Hematopoietic multipotent progenitor cell treated with erythropoietin and hydrocortisone succinate and interleukin-3 and kit ligand, for 4 days (in vitro differentiated cells): ENCODE data around the gene ITIH4.

ENCODE experiments used
- DNase-seq: peaks from one replicate; pipeline ENCODE4 v3.0.0-alpha.2; 2015

Gene ITIH4

GRCh38 chr3:52847726-52848125 lies 17.3 kb upstream of the ITIH4 start:
- no peak for DNase-seq

- no peak for DNase-seq
Measured at GRCh38 chr3:52847241-52847640, 16.8 kb upstream of the ITIH4 start.

- no peak for DNase-seq
Measured at GRCh38 chr3:52846432-52846965, 16.0 kb upstream of the ITIH4 start.

- no peak for DNase-seq
Measured at GRCh38 chr3:52845691-52846431, 15.4 kb upstream of the ITIH4 start.

GRCh38 chr3:52845157-52845556 lies 14.7 kb upstream of the ITIH4 start:
- no peak for DNase-seq

- DNase-seq, result no peak
Measured at GRCh38 chr3:52844290-52844975, 14.0 kb upstream of the ITIH4 start.

GRCh38 chr3:52843881-52844280 lies 13.4 kb upstream of the ITIH4 start:
- DNase-seq, result no peak

GRCh38 chr3:52843108-52843865 lies 12.8 kb upstream of the ITIH4 start:
- no peak for DNase-seq

- DNase-seq, result no peak
Measured at GRCh38 chr3:52842424-52842823, 12.0 kb upstream of the ITIH4 start.

- no peak for DNase-seq
Measured at GRCh38 chr3:52841981-52842340, 11.5 kb upstream of the ITIH4 start.

- no peak for DNase-seq
Measured at GRCh38 chr3:52841211-52841980, 10.9 kb upstream of the ITIH4 start.

- no peak for DNase-seq
Measured at GRCh38 chr3:52839892-52840545, 9.5 kb upstream of the ITIH4 start.

- no peak for DNase-seq
Measured at GRCh38 chr3:52839268-52839575, 8.8 kb upstream of the ITIH4 start.

GRCh38 chr3:52838561-52839267 lies 8.2 kb upstream of the ITIH4 start:
- DNase-seq, result no peak

- no peak for DNase-seq
Measured at GRCh38 chr3:52836986-52837385, 6.5 kb upstream of the ITIH4 start.

GRCh38 chr3:52836471-52836845 lies 6.0 kb upstream of the ITIH4 start:
- no peak for DNase-seq

- DNase-seq, result no peak
Measured at GRCh38 chr3:52835766-52836470, 5.4 kb upstream of the ITIH4 start.

- no peak for DNase-seq
Measured at GRCh38 chr3:52834871-52835501, 4.5 kb upstream of the ITIH4 start, which contains the start of gene MUSTN1. Gene MUSTN1 (minus strand): TSS chr3:52835019. CDS start chr3:52834948, 71 bp downstream.

- DNase-seq, result no peak
Measured at GRCh38 chr3:52833202-52833601, 2.7 kb upstream of the ITIH4 start.

- DNase-seq, result peak; percentile 46
Measured at GRCh38 chr3:52831500-52832301, 1.2 kb upstream of the ITIH4 start.
